H1 (cell line): Measurements from ENCODE around the gene CAMK1. TPM values are rescaled to one million over a fixed set of nuclear protein-coding genes. Genes with fewer than 3 reads are reported as not detected.

Experiments
- BACH1 ChIP-seq: IDR thresholded peaks from 2 replicates; pipeline ENCODE4 v1.6.1; 2012; ENCODE audit warnings: low read length, improper control_type of control experiment
- BRCA1 ChIP-seq: IDR thresholded peaks from 2 replicates; pipeline ENCODE4 v1.6.1; 2012; ENCODE audit warnings: low read depth, low read length, improper control_type of control experiment
- CBX5 ChIP-seq: fragments of 300-800, 300-1000 bp; sonication (generic); IDR thresholded peaks from 2 replicates; pipeline ENCODE4 v1.7.1; 2016; ENCODE audit warnings: antibody characterized with exemption, low read length, low read depth
- CEBPB ChIP-seq: IDR thresholded peaks from 2 replicates; pipeline ENCODE4 v1.6.1; 2012; ENCODE audit warnings: low read depth, low read length
- CHD1 ChIP-seq: IDR thresholded peaks from 2 replicates; pipeline ENCODE4 v1.6.1; 2012; ENCODE audit warnings: low read depth, low read length, improper control_type of control experiment
- EGR1 ChIP-seq: IDR thresholded peaks from 2 replicates; pipeline ENCODE4 v1.6.1; 2011; ENCODE audit warnings: low read depth, low read length, borderline replicate concordance
- FOSL1 ChIP-seq: IDR thresholded peaks from 2 replicates; pipeline ENCODE4 v1.6.1; 2011; ENCODE audit warnings: mild to moderate bottlenecking, low read depth, low read length, moderate library complexity; ENCODE audit not compliant: insufficient read depth
- GABPA ChIP-seq: IDR thresholded peaks from 2 replicates; pipeline ENCODE4 v1.6.1; 2011; ENCODE audit warnings: mild to moderate bottlenecking, low read length, moderate library complexity, borderline replicate concordance; ENCODE audit not compliant: insufficient read depth
- HDAC6 ChIP-seq: IDR thresholded peaks from one replicate; pipeline ENCODE4 v1.7.1; 2012; ENCODE audit warnings: low read depth, mild to moderate bottlenecking, inconsistent platforms, low read length, moderate library complexity
- KDM1A ChIP-seq: fragments of 200-600, 300-600 bp; sonication (generic); IDR thresholded peaks from 2 replicates; pipeline ENCODE4 v1.7.1; 2016; ENCODE audit warnings: mild to moderate bottlenecking, low read length, borderline replicate concordance
- NRF1 ChIP-seq: IDR thresholded peaks from 2 replicates; pipeline ENCODE4 v1.6.1; 2011; ENCODE audit warnings: mild to moderate bottlenecking, low read depth, low read length, improper control_type of control experiment
- PHF8 ChIP-seq: fragments of 200-600 bp; sonication (generic); conservative IDR thresholded peaks from 2 replicates; pipeline ENCODE4 v1.7.1; 2012; ENCODE audit warnings: low read depth, mild to moderate bottlenecking, inconsistent platforms, low read length, moderate library complexity
- POLR2A ChIP-seq, 2 experiments: IDR thresholded peaks; 1 replicate in 1 of 2; 2 replicates in 1 of 2; pipeline ENCODE4 v1.6.1; 2011; ENCODE audit warnings: low read depth in 2 of 2, low read length in 2 of 2, mild to moderate bottlenecking in 2 of 2; ENCODE audit errors: control extremely low read depth in 1 of 2
- RAD21 ChIP-seq, 2 experiments: IDR thresholded peaks in 1 of 2; conservative IDR thresholded peaks in 1 of 2; 2 replicates each; pipeline ENCODE4 v1.6.1; 2011; ENCODE audit warnings: low read depth in 2 of 2, low read length in 2 of 2, improper control_type of control experiment in 1 of 2, inconsistent platforms in 1 of 2, mild to moderate bottlenecking in 1 of 2, moderate library complexity in 1 of 2
- RBBP5 ChIP-seq: IDR thresholded peaks from 2 replicates; pipeline ENCODE4 v1.7.1; 2012; ENCODE audit warnings: low read depth, mild to moderate bottlenecking, inconsistent platforms, low read length, moderate library complexity, borderline replicate concordance
- RFX5 ChIP-seq: IDR thresholded peaks from 2 replicates; pipeline ENCODE4 v1.6.1; 2011; ENCODE audit warnings: low read depth, low read length, improper control_type of control experiment, borderline replicate concordance
- RXRA ChIP-seq: IDR thresholded peaks from 2 replicates; pipeline ENCODE4 v1.6.1; 2011; ENCODE audit warnings: low read depth, mild to moderate bottlenecking, low read length, moderate library complexity; ENCODE audit not compliant: insufficient read depth
- SIX5 ChIP-seq: IDR thresholded peaks from 2 replicates; pipeline ENCODE4 v1.6.1; 2011; ENCODE audit warnings: mild to moderate bottlenecking, low read depth, low read length
- TAF1 ChIP-seq: IDR thresholded peaks from 2 replicates; pipeline ENCODE4 v1.6.1; 2011; ENCODE audit warnings: mild to moderate bottlenecking, low read depth, low read length
- TAF7 ChIP-seq: optimal IDR thresholded peaks from 2 replicates; pipeline ENCODE3; 2011; ENCODE audit warnings: low read depth, mild to moderate bottlenecking, inconsistent platforms, low read length, moderate library complexity, borderline replicate concordance
- TCF12 ChIP-seq: IDR thresholded peaks from 2 replicates; pipeline ENCODE4 v1.6.1; 2011; ENCODE audit warnings: low read depth, mild to moderate bottlenecking, low read length
- polyA plus RNA-seq, 7 experiments: library from polyadenylated mRNA; depleted of rRNA in 3 of 7; stranded (reverse) in 5 of 7; unstranded in 2 of 7; fragments of >200 nt in 5 of 7; fragments of 200-250 nt in 2 of 7; gene quantifications; 1 replicate in 5 of 7; 2 replicates in 1 of 7; 4 replicates in 1 of 7; pipeline versions ENCODE4 v1.2.1 to v1.2.3, GENCODE V29; 2011 to 2013; ENCODE audit warnings: missing spikeins in 2 of 7, mixed read lengths in 2 of 7
- total RNA-seq: library from RNA; stranded (reverse); fragmentation: NEBNext Ultra II Directional; extraction: Animal tissue kit (Norgen Biotek cat#: 25700); gene quantifications from 2 replicates; pipeline ENCODE4 v1.2.1, GENCODE V29; 2021

CAMK1 gene
- total and polyA plus RNA-seq, 2 of the 8 experiments (the other 6 are each of a cell fraction or from before 2014, with no cell fraction given) = 4.9 to 5.1 TPM

- no peak for TF ChIP-seq CBX5
- TF ChIP-seq GABPA = no peak
- TF ChIP-seq CHD1 = no peak
- no peak for TF ChIP-seq RXRA
- no peak for TF ChIP-seq RFX5
- TF ChIP-seq TAF7 = peak; percentile 85
- TF ChIP-seq TCF12 = no peak
- TF ChIP-seq BRCA1 = no peak
- TF ChIP-seq POLR2A (IDR thresholded peaks at IDR 0.05; ENCODE audit: control extremely low read depth in 1 of 2, low read depth in 2 of 2, low read length in 2 of 2) = peak in 1 of 2 experiments; percentile 76; a peak in 2 of 3 replicates
- no peak for TF ChIP-seq EGR1
- TF ChIP-seq SIX5 = no peak
- TF ChIP-seq HDAC6 = no peak
- TF ChIP-seq RAD21 (IDR thresholded peaks at IDR 0.05 in 1 of 2, conservative IDR thresholded peaks at IDR 0.05 in 1 of 2; ENCODE audit: low read depth in 2 of 2, low read length in 2 of 2) = no peak
- no peak for TF ChIP-seq NRF1
- no peak for TF ChIP-seq KDM1A
- no peak for TF ChIP-seq BACH1
- TF ChIP-seq FOSL1 = no peak
- TF ChIP-seq PHF8 = peak; percentile 90
- TF ChIP-seq CEBPB = no peak
- peak; percentile 92 for TF ChIP-seq TAF1
- peak; percentile 87; the same call in 1 of the 2 replicates for TF ChIP-seq RBBP5
Measured at GRCh38 chr3:9731206-9732079, 38.3 kb downstream of the CAMK1 start, which contains the start of gene BRPF1 (continued).
